Breast epithelium (tissue), 4 donors: ENCODE measurements around the gene SEC11A. TPM values are rescaled to one million over a fixed set of nuclear protein-coding genes. Genes with fewer than 3 reads are reported as not detected.

Experiments
- DNase-seq, 2 donors: peaks; one replicate each; pipeline ENCODE4 v3.0.0-alpha.2; 2019; ENCODE audit warnings: low spot score in 2 of 2
- H3K27ac ChIP-seq, 2 donors: fragments of 200-600 bp; sonication (generic) in 1 of 2; one replicate each; pipeline ENCODE4 v1.5.1; 2016 to 2019; ENCODE audit warnings: mild to moderate bottlenecking in 1 of 2
- H3K27me3 ChIP-seq, 2 donors: fragments of 200-600 bp; sonication (generic) in 1 of 2; one replicate each; pipeline versions ENCODE4 v1.5.1 to v1.6.0; 2017 to 2019; ENCODE audit warnings: control low read depth in 1 of 2, mild to moderate bottlenecking in 1 of 2
- H3K36me3 ChIP-seq: fragments of 200-600 bp; one replicate; pipeline ENCODE4 v1.5.1; 2019
- H3K4me1 ChIP-seq, 2 donors: fragments of 200-600 bp; sonication (generic); one replicate each; pipeline ENCODE4 v1.5.1; 2016 to 2019; ENCODE audit warnings: control low read depth in 1 of 2
- H3K4me3 ChIP-seq, 3 donors: fragments of 200-600 bp; sonication (generic); 1 replicate in 2 of 3; 2 replicates in 1 of 3; pipeline ENCODE4 v1.5.1; 2016 to 2019; ENCODE audit warnings: mild to moderate bottlenecking in 3 of 3, moderate library complexity in 2 of 3
- H3K9me3 ChIP-seq, 2 donors: fragments of 200-600 bp; sonication (generic) in 1 of 2; one replicate each; pipeline ENCODE4 v1.5.1; 2016 to 2019; ENCODE audit warnings: control low read depth in 1 of 2
- CTCF ChIP-seq, 3 donors: fragments of 450-650 bp; IDR thresholded peaks; one replicate each; pipeline ENCODE4 v1.5.1; 2016 to 2017; ENCODE audit warnings: antibody characterized with exemption in 3 of 3, mild to moderate bottlenecking in 3 of 3, moderate library complexity in 3 of 3
- POLR2A ChIP-seq: fragments of 450-650 bp; IDR thresholded peaks from one replicate; pipeline ENCODE4 v1.6.1; 2016; ENCODE audit warnings: antibody characterized with exemption, mild to moderate bottlenecking, moderate library complexity
- POLR2AphosphoS5 ChIP-seq, 3 donors: sonication (generic); formaldehyde crosslinking; IDR thresholded peaks; one replicate each; pipeline ENCODE4 v1.6.1; 2017; ENCODE audit warnings: antibody characterized with exemption in 3 of 3
- intact Hi-C: fragments of 100-400 bp; cut with DNase I; formaldehyde crosslinking; loops from one replicate; pipeline ENCODE4 v1.15.1; 2023; ENCODE audit warnings: low total_unique reads
- total RNA-seq, 3 donors: library from RNA; depleted of rRNA; stranded (reverse); fragments of >200 nt; gene quantifications; one replicate each; pipeline ENCODE4 v1.1.0, GENCODE V29; 2016

Gene SEC11A
- 100 to 1,000 TPM; 121 to 188 (median 122) TPM for total RNA-seq

DNA sequence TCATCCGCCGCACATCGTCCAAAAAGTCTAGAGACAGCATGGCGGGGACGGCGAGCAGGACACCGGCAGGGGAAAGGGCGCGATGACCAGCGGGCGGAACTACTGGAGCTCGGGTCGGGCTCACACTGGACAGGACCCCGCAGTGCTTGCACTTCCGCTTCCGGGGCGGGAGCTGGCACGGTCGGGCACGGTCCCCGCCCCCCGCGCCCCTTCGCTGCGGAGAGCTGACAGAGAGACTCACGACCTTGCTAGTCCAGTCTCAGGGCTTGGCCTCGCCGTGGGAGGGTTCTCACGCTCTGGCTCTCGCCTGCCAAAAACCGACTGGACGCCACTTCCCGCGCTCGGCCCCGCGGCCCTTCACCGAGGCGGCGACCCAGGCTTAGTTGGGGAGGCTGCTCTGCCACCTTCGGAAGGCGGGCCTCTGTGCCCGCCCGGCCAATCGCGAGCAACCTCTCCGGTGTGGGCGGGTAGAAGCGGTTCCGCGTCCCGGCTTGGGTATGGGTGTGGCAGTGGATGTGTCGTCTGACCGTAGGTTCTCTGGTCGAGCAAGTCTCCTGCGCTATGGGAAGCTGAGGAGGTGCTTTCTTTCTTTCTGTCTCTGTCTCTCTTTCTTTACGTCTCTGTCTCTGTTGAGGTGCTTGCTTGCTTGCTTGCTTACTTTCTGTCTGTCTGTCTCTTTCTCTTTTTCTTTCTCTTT is at the start of gene SEC11A:
Gene SEC11A (minus strand): TSS at position 104 of the 697 bp plus-strand sequence. CDS start 64 bp downstream, at position 40.
- intact Hi-C loops: no loop called here
- peak; percentile 93 to 95 for DNase-seq
- Histone ChIP-seq H3K36me3 (no peaks in the 10 kb centered on the region), H3K27ac (peak within 1 kb of the TSS; percentile 93 to 95), H3K9me3 (no peaks in the 10 kb centered on the region), H3K4me1 (peaks cover 0 to 12% of the 10 kb centered on the region in 2 donors), H3K4me3 (peak within 1 kb of the TSS; percentile 79 to 88 (median 83)), H3K27me3 (no peaks in the 10 kb centered on the region)
- no peak for TF ChIP-seq CTCF (IDR thresholded peaks at IDR 0.05)
- TF ChIP-seq POLR2A: peak; percentile 64
- TF ChIP-seq POLR2AphosphoS5 (IDR thresholded peaks at IDR 0.05): peak; percentile 79 to 94 (median 81)

DNA sequence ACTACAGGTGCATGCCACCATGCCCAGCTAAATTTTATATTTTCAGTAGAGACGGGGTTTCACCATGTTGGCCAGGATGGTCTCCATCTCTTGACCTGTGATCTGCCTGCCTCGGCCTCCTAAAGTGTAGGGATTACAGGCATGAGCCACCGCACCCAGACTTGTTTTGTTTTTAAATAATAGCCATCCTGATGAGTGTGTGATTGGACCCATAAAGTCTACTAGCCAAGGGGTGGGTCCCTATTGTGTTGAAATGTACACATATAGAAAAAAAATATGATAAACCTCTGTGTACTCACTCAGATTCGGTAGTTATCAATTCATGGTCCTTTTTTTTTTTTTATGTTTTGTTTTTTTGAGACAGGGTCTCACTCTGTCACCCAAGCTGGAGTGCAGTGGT is 49.7 kb upstream of the SEC11A start:
- no peaks in the 10 kb centered on the region for H3K27me3 ChIP-seq
- intact Hi-C loops: no loop called here
- no peak overlapping the region for H3K4me3 ChIP-seq
- no peak for TF ChIP-seq CTCF (IDR thresholded peaks at IDR 0.05)
- TF ChIP-seq POLR2AphosphoS5 (IDR thresholded peaks at IDR 0.05): no peak
- TF ChIP-seq POLR2A: no peak
- no peaks in the 10 kb centered on the region for H3K36me3 ChIP-seq
- H3K4me1 ChIP-seq: no peaks in the 10 kb centered on the region
- no peaks in the 10 kb centered on the region for H3K9me3 ChIP-seq
- H3K27ac ChIP-seq: no peak overlapping the region
- no peak for DNase-seq

DNA sequence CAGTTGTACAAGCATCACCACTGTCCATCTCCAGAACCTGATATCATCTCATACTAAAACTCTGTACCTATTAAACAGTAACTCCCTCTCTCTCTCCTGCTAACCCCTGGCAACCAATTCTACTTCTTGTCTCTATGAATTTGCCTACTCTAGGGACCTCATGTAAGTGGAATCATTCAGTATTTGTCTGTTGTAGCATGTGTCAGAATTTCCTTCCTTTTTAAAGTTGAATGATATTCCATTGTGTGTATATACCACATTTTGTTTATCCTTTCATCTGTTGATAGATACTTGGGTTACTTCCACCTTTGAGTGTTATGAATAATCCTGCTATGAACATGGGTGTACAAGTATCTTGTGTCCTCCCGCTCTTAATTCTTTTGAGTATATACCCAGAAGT is 49.0 kb upstream of the SEC11A start:
- Histone ChIP-seq H3K36me3 (no peaks in the 10 kb centered on the region), H3K4me1 (no peaks in the 10 kb centered on the region), H3K27ac (no peak overlapping the region), H3K9me3 (no peaks in the 10 kb centered on the region), H3K27me3 (no peaks in the 10 kb centered on the region), H3K4me3 (no peak overlapping the region)
- no peak for DNase-seq
- intact Hi-C loops: no loop called here
- TF ChIP-seq POLR2A: no peak
- no peak for TF ChIP-seq POLR2AphosphoS5 (IDR thresholded peaks at IDR 0.05)
- no peak for TF ChIP-seq CTCF (IDR thresholded peaks at IDR 0.05)

GRCh38 chr15:84764585-84764984 is 48.6 kb upstream of the SEC11A start:
- Histone ChIP-seq H3K4me3 (no peak overlapping the region), H3K36me3 (no peaks in the 10 kb centered on the region)
- TF ChIP-seq POLR2A (no peak), CTCF (IDR thresholded peaks at IDR 0.05) (no peak), POLR2AphosphoS5 (IDR thresholded peaks at IDR 0.05) (no peak)

GRCh38 chr15:84762840-84763572 is 47.1 kb upstream of the SEC11A start:
- TF ChIP-seq POLR2A (no peak), POLR2AphosphoS5 (IDR thresholded peaks at IDR 0.05) (no peak), CTCF (IDR thresholded peaks at IDR 0.05) (no peak)
- no peak overlapping the region for H3K4me3 ChIP-seq
- intact Hi-C loops: no loop called here
- no peaks in the 10 kb centered on the region for H3K9me3 ChIP-seq
- no peak for DNase-seq
- no peaks in the 10 kb centered on the region for H3K4me1 ChIP-seq
- H3K27ac ChIP-seq: no peak overlapping the region
- H3K27me3 ChIP-seq: no peaks in the 10 kb centered on the region
- no peaks in the 10 kb centered on the region for H3K36me3 ChIP-seq

More at GRCh38 chr15:84764585-84764984, 48.6 kb upstream of the SEC11A start:
- no peaks in the 10 kb centered on the region for H3K4me1 ChIP-seq
- H3K27ac ChIP-seq: no peak overlapping the region
- intact Hi-C loops: no loop called here
- no peak for DNase-seq
- no peaks in the 10 kb centered on the region for H3K27me3 ChIP-seq
- H3K9me3 ChIP-seq: no peaks in the 10 kb centered on the region
